Right lobe of liver (tissue), 4 donors: ENCODE measurements around the gene TENM4.

Source experiments
- CTCF ChIP-seq, 4 donors: fragments of 200-600 bp in 3 of 4; fragments of 450-650 bp in 1 of 4; IDR thresholded peaks; one replicate each; pipeline versions ENCODE4 v1.5.1 to v1.8.0; 2016 to 2022; ENCODE audit warnings: antibody characterized with exemption in 4 of 4, mild to moderate bottlenecking in 2 of 4
- POLR2A ChIP-seq: fragments of 450-650 bp; IDR thresholded peaks from one replicate; pipeline ENCODE4 v1.6.1; 2017; ENCODE audit warnings: antibody characterized with exemption, mild to moderate bottlenecking
- donor health status: DM: no; HTN: no; CAD: no.
- donor health status: DM: no; HTN: no; CAD: no.
- donor health status: DM: no; HTN: yes; CAD: no.

DNA sequence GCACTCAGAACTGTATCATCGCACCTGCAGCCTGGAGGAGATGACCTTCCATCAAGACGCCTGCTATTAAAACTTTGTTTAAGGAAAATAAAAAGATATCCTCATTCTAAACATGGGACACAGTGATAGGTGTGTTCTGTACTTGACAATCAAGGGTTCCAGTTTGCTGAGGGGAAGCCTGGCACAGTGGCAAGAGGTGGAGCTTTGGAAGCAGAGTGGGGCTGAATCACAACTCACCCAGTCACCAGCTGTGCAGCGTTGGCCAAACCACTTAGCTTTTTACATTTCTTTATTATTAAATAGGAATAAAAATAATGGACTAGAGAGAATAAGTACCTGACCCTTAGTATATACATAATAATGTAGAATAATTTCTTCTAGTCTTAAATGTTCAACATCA is 220.7 kb downstream of the TENM4 start:
- TF ChIP-seq CTCF (IDR thresholded peaks at IDR 0.05) (no peak), POLR2A (no peak)
